ENCODE data around the gene CCND3. TPM values are rescaled to one million over a fixed set of nuclear protein-coding genes. Genes with fewer than 3 reads are reported as not detected.
A peak's percentile ranks its signal among the peaks of the same experiment; 100 is the strongest.

CCND3 gene
- total RNA-seq, 4 donors from 2014 or later: 49.2 to 267 (median 60.1) TPM

DNA sequence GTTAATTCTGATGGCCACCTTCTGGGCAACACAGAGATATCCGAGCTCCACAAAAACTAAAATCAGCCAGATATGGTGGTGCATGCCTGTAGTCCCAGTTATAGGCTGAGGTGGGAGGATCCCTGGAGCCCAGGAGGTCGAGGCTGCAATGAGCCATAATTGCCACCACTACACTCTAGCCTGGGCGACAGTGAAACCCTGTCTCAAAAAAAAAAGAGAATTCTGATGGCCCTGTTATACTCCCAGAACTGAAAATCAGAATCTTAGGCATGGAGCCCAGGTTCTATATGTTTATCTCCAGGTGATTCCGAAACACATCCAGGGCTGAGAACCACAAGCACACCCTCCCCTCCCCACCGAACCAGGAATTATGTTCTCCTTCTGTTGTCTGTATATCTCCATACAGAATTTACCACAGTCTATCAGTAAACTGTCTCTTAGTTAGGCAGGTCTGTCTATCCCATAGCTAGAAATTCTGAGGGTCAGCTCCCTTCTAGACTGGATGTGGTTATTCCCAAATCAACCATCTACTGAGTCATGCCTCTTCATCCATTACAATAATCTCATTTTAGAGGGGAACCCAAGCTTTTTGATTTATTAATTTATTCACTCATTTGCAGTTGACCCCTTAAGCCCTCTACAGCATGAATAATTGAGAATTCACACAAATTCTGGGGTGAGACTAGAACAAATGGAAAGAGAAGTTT lies 24.8 kb upstream of the CCND3 start:
- Histone ChIP-seq H3K4me3 (no peak overlapping the region), H3K27ac (no peak overlapping the region), H3K27me3 (no peaks in the 10 kb centered on the region), H3K9me3 (no peaks in the 10 kb centered on the region), H3K4me1 (peaks cover 0 to 3% (median 1%) of the 10 kb centered on the region in 4 donors), H3K36me3 (no peaks in the 10 kb centered on the region)
- TF ChIP-seq POLR2A (IDR thresholded peaks at IDR 0.05): no peak
- DNase-seq: no peak

DNA sequence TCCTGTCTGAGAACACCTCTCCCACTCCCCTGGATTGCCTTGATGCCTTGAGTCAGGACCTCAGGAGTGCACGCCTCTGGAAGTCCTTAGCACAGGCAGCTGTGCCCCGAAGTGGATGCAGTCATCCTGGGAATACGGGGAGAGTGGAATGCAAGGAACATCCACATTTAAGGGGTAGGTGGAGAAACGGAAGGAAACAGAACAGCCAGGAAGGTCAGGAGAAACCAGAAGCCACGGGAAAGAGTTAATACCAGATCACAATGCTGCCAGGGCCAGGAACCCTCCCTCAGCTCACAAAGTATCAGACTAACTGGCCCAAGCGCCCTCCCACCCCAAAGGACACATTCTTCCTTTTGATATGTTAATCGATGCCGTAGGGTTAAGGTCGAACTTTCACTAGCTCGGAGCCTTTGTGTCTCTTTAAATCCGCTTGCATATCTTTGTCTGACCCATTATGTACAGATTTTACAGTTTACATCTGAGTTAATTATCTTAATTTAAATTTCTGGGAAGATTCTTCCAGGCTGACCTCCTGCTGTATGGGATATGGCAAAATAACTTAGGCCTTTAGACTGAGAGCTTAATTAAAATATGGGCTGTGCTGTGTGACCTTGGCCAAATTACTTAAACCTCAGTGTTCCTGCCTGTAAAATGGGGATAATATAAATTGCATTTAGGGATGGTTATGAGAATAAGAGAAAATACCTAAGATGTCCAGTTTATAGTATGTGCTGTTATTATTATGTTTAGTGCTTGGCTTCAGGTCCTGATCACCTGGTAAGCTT lies 24.0 kb upstream of the CCND3 start:
- Histone ChIP-seq H3K27me3 (no peaks in the 10 kb centered on the region), H3K9me3 (no peaks in the 10 kb centered on the region), H3K36me3 (no peaks in the 10 kb centered on the region), H3K4me1 (peaks cover 0 to 2% (median 1%) of the 10 kb centered on the region in 4 donors), H3K27ac (no peak overlapping the region), H3K4me3 (no peak overlapping the region)
- no peak for TF ChIP-seq POLR2A (IDR thresholded peaks at IDR 0.05)
- TF ChIP-seq, protein P1, sequence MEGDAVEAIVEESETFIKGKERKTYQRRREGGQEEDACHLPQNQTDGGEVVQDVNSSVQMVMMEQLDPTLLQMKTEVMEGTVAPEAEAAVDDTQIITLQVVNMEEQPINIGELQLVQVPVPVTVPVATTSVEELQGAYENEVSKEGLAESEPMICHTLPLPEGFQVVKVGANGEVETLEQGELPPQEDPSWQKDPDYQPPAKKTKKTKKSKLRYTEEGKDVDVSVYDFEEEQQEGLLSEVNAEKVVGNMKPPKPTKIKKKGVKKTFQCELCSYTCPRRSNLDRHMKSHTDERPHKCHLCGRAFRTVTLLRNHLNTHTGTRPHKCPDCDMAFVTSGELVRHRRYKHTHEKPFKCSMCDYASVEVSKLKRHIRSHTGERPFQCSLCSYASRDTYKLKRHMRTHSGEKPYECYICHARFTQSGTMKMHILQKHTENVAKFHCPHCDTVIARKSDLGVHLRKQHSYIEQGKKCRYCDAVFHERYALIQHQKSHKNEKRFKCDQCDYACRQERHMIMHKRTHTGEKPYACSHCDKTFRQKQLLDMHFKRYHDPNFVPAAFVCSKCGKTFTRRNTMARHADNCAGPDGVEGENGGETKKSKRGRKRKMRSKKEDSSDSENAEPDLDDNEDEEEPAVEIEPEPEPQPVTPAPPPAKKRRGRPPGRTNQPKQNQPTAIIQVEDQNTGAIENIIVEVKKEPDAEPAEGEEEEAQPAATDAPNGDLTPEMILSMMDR (IDR thresholded peaks at IDR 0.05): no peak
- DNase-seq: peak in 1 of 3 donors; percentile 13

DNA sequence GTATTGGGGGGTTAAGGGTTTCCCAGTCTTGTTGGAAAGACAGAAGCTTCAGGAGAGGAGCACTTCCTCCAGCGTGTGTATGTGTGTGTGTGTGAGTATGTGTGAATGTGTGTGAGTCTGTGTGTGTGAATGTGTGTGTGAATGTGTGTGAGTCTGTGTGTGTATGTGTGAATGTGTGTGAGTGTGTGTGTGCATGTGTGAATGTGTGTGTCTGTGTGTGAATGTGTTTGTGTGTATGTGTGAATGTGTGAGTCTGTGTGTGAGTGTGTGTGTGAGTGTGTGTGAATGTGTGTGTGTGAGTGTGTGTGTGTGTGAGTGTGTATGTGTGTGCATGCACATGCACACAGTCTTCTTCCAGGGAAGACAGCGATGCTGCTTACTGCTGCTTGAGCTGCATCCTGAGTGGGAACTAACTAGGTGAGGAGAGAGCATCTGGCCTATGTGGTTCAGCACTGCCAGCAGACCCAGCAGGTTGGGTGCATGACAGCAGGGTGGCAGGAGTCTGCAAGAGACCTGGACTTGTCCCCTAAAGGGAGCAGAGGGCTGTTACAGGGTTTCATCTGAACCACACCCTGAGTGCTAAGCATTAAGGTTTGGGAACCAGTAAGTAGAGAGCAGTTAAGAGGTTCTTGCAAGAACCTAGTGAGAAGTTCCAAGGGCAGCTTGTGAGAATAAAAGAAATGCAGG lies 22.7 kb upstream of the CCND3 start:
- Histone ChIP-seq H3K9me3 (no peaks in the 10 kb centered on the region), H3K36me3 (no peaks in the 10 kb centered on the region), H3K4me1 (no peaks in the 10 kb centered on the region), H3K27me3 (no peaks in the 10 kb centered on the region), H3K4me3 (no peak overlapping the region), H3K27ac (no peak overlapping the region)
- TF ChIP-seq, protein P1 (IDR thresholded peaks at IDR 0.05): no peak
- TF ChIP-seq POLR2A (IDR thresholded peaks at IDR 0.05): no peak
- DNase-seq: peak in 1 of 3 donors; percentile 42

DNA sequence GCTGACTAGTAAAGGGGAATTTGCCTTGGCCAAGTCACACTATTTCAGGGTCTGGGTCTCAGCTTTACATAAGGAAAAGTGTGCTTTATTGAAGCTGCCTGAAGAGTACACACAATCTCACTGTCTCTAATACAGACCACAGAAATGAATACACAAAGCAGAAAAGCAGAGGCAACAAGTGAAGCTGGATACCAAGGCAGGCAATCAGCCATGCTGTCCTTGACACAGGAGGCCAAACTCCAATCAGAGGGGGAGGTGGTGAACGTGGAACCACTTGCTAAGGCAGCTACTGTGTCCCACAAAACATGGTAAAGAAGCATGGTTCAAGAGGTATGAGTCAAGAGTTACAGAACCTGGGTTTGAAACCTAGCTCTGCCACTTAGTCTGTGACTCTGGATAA lies 21.8 kb upstream of the CCND3 start:
- Histone ChIP-seq H3K9me3 (no peaks in the 10 kb centered on the region), H3K36me3 (no peaks in the 10 kb centered on the region), H3K4me1 (no peaks in the 10 kb centered on the region), H3K27ac (no peak overlapping the region), H3K4me3 (no peak overlapping the region), H3K27me3 (no peaks in the 10 kb centered on the region)
- peak in 1 of 3 donors; percentile 19 for DNase-seq
- TF ChIP-seq, protein P1 (IDR thresholded peaks at IDR 0.05): no peak
- TF ChIP-seq POLR2A (IDR thresholded peaks at IDR 0.05): no peak

DNA sequence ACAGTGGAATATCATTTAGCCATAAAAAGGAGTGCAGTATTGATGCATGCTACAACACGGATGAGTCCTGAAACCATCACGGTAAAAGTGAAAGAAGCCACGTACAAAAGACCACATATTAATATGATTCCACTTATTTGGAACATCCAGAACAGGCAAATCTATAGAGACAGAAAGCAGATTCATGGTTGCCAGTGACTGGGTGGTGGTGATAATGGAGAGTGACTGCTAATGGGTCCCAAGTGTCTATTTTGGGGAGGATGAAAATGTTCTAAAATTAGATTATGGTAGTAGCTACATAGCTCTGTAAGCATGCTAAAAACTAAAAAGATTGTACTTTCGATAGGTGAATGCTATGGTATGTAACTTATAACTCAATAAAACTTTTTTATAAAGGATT lies 18.4 kb upstream of the CCND3 start:
- TF ChIP-seq, protein P1 (IDR thresholded peaks at IDR 0.05): no peak
- no peak for TF ChIP-seq POLR2A (IDR thresholded peaks at IDR 0.05)
- H3K9me3 ChIP-seq: no peaks in the 10 kb centered on the region
- no peaks in the 10 kb centered on the region for H3K36me3 ChIP-seq

More for the DNA sequence above, 18.4 kb upstream of the CCND3 start:
- Histone ChIP-seq H3K4me3 (no peak overlapping the region), H3K27ac (no peak overlapping the region), H3K27me3 (no peaks in the 10 kb centered on the region), H3K4me1 (no peaks in the 10 kb centered on the region)
- no peak for DNase-seq
